HG03442 (cell line): ENCODE data around the gene UTF1.
"Not testable (repeated sequence)": the region's sequence is repeated elsewhere in the genome, so short reads cannot be mapped to it uniquely, and the experiment has no call there.

ENCODE experiments used
- ATAC-seq: cut with Tn5 transposase; IDR thresholded peaks from one replicate; pipeline ENCODE4 v1.9.1; 2021; ENCODE audit warnings: mild to moderate bottlenecking, moderate library complexity; ENCODE audit not compliant: unreplicated experiment

UTF1 gene

DNA sequence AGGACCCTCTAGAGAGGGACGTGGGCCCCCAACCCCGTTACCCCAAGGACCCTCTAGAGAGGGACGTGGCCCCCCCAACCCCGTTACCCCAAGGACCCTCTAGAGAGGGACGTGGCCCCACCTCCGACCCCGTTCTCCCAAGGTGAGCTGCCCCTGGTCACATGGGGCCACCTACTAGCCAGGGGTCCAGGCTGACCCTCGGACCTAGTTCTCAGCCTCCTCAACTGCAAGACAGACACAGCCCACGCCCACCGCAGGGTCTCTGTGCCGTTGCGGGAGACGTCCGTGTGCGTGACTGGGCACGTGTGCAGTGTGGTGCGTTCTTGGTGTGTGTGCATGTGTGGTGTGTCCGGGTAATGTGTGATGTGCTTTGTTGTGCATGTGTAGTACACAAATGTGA lies 21.6 kb upstream of the UTF1 start:
- ATAC-seq, result no peak

DNA sequence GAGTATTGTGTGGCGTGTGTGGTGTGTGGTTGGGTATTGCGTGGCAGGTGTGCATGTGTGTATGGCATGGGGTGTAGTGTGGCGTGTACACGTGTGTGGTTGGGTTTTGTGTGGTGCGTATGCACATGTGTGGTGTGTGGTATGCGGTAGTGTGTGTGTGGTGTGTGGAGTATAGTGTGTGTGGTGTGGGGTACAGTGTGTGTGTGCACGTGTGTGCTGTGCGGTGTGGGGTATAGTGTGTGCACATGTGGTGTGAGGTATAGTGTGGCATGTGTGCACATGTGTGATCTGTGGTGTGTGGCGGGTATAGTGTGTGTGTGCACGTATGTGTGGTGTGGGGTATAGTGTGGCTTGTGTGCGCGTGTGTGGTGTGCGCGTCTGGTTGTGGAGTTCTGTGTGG lies 20.9 kb upstream of the UTF1 start:
- no peak for ATAC-seq

DNA sequence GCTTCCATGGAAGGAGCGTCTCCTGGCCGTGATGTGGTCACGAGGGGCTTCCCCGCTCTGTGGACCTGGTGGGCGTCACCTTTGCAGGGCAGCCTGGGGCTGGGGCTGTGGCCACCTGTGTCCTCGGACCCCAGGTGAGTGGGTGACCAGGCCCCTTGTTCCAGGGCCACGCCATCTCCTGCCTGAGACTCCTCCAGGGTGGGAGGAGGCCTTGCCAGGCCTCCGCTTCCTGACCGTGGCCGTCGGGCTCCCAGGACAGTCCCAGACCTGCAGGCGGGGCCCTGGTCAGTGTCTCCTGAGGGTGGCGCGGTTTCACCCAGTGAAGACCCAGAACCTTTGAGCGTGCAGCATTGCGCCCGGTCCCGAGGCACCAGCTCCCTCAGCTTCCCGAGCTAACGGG lies 20.4 kb upstream of the UTF1 start:
- ATAC-seq, result no peak

DNA sequence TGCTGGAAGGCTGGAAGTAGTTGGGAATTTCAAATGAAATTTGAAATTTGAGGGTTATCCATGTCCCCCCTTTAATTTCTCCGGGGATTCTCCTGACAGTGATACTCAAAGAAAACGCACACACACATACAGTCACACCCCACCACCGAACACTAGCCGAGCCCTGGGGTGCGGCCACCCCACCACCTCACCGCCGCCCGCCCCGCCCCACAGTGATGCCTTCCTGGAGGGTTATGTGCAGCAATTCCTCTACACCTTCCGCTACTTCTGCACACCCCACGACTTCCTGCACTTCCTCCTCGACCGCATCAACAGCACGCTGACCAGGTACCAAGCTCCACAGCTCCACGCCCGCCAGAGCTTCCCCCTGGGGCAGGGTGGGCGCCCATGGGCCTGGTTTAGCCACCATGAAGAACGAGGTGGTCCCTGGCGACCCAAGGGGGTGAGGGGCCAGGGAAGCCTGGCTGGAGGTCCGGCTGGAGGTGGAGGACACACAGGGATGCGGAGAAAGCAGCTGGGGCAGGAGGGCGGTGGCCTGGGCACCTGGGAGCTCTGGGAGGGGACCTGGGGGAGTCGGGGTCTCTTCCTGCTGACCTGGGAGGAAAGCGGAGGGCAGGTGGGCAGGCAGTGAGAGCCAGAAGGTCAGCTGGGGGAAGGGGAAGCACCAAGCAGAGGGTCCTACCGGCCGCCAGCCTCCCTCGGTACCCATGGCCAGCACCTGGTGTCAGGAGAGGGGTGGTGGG lies 19.4 kb upstream of the UTF1 start:
- ATAC-seq, result no peak

DNA sequence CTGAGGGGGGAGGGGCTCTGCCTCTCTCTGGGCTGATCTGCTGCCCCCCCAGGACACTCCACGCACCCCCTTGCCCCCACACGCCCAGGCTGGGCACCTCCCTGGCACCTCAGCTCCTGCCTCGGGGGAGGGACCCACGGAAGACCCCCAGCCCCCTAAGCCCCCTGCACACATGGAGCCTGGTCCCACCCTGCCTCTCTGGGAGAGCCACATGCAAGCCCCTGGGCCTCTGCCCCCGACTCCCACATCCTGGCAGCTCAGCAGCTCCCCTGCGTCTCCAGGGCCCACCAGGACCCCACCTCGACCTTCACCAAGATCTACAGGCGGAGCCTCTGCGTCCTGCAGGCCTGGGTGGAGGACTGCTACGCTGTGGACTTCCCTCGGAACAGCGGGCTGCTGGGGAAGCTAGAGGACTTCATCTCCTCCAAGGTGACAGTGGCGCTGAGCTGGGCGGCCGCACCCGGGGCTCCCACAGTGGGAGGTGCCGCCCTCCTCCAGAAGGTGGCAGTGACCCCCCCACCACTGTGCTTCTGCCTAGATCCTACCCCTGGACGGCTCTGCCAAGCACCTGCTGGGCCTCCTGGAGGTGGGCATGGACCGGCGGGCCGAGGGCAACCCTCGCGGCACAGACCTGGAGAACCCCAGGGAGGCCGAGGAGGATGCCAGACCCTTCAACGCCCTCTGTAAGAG lies 18.7 kb upstream of the UTF1 start:
- no peak for ATAC-seq

DNA sequence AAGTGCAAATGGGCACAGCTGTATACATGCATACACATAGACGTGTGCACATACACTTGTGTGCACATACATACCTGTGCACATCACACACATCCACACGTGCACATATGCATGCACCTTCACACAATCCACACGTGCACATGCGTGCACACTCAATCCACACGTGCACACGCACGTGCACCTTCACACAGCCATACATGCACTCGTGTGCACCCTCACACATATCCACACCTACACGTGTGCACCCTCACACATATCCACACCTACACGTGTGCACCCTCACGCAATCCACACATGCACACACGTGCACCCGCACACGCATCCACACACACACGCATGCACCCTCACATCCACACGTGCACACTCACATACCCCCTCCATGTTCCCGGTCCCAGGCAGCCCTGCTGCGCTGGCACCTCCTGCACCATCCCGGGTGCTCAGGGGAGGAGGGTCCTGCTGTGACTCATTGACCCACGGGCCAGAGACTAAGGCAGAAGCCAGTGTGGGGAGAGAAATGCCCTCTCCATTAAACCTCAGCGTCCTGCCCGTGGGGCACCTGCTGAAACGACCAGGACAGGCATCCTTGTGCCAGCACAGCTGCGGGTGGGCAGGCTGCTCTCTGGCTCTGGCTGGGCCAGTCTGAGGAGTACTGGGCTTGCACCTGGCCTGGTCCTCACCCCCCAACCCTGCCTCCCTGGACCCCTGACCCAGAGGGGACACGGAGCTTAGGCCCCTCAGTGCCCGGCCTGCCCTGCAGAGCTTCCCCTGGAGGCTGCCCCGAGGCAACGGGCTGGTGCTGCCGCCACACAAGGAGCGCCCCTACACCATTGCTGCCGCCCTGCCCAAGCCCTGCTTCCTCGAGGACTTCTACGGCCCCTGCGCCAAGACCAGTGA lies 17.8 kb upstream of the UTF1 start:
- no peak for ATAC-seq

DNA sequence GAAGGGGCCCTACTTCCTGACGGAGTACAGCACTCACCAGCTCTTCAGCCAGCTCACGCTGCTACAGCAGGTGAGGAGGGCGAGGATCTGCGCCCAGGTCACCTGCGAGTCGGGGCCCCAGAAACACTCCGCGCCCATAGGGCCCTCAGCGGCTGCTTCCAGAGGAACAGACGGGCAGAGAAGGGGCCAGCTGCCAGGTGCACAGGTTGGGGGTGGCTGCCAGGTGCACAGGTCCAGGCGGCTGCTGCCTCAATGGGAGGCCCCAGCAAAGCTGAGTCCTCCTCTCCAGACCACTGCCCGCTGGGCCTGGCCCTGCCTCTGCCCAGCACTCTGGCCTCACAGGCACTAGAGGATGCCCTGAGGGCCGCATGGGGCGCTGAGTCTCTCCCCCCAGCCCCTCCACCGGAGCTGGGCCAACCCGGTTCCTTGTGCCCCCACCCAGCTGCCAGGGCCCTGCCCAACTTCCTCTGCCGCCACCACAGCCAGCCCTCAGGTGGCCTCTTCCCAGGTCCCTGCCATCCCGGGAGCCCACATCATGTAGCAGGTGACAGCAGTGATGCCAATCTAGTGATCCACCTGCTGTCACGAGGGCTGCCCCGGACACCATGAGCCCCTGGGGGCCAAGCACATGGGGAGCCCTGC lies 17.0 kb upstream of the UTF1 start:
- ATAC-seq, result no peak

DNA sequence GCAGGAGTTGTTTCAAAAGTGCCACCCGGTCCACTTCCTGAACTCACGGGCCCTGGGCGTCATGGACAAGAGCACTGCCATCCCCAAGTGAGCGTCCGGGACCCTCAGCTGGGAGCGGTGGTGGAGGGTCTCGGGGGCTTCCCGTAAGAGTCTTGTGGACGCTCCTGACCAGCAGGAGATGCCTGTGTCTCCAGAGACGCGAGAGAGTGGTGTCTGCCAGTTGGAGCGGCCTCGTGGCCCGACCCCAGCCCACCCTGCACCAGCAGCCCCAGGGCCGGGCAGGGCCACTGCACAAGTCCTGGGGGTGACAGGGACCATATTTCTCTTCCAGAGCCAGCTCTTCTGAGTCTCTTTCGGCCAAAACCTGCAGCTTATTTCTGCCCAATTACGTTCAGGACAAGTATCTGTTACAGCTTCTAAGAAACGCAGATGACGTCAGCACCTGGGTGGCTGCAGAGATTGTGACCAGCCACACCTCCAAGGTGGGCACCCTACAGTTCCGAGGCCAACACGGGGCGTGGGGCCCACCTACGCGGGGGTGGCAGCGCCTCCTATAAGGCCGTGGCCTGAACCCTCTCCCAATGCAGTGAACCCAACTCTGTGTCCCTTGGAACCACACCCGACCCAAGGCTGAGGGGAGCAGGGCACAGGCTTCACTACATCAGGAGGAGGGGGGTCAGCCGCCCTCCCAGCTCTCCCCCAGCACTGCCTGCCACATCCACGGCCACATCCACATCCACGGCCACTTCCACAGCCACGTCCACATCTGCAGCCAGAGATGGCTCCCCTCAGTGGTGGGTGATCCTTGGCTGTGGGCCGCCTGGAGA lies 16.2 kb upstream of the UTF1 start:
- no peak for ATAC-seq

DNA sequence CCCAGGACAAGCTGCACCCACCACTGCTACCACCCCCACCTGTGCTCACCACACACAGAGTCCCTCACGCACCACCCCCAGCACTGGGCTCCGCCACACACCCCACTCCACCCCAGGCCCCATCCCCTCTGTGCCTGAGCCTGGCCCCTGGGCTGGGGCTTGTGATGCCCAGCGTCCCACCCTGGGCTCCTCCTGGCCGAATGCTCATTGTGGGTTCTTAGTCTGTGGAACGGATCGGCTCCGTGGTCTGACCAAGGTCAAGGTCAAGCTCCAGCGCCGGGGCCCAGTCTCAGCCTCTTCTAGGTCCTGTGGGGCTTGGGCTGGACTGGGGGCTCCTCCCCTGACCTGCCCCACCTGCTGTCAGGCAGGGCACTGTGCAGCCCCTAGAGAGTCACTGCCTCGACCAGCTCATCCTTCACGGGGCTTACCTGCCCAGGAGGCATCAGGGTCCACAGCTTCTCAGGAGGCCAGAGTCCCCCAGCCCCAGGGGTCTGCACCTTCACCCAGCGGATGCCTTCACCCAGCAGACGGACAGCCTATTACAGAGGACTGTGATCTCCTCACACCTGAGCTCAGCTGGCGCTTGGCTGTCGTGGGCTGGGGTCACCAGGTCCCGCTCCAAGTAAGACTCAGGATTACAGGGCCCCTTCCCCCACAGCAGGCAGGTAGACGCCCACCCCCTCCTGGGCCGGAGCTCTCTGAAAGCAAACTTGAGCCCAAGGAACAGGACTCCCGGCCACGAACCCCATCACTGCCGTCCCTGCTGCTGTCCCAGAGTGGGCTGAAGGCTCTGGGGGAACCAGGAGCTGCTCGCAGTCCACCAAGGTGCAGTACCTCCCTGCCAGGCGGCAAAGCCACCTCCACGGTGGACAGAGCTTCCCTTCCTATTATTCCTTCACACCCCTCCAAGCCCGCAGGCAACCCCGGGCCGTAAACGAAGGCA lies 15.3 kb upstream of the UTF1 start:
- no peak for ATAC-seq

DNA sequence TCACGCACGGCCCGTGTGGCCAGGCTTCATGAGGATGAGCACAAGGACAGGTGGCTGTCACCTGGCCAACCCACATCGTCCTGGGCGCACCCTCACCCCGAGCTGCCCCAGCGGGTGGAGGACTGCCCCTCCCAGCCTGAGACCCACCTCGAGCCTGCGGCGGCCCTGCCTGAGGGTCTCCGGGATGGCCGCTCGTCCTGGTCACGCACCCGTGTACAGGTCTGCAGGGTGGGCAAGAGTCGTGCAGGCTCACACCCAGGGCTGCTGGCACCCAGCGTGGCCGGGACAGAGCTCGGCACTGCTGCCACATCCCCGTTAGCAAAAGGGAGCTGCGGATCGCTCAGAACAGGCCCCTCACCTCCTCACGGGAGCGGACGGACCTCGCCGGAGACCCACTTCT lies 14.4 kb upstream of the UTF1 start:
- ATAC-seq, result no peak

DNA sequence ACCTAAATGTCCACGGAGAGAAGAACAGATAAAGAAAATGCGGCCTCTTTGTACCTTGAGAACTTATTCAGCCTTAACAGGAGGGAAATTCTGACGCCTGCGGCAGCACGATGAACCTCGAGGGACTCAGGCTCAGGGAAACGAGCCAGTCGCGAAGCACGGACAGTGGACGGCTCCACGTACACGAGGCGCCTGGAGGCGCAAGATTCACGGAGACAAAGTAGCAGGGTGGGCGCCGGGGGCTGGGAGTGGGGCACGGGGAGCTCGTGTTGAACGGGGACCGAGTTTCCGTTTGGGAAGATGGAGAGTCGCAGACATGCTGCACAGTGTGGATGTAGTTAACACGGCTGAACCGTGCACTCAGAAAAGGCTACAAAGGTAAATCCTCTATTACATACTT lies 13.2 kb upstream of the UTF1 start:
- ATAC-seq, result no peak

DNA sequence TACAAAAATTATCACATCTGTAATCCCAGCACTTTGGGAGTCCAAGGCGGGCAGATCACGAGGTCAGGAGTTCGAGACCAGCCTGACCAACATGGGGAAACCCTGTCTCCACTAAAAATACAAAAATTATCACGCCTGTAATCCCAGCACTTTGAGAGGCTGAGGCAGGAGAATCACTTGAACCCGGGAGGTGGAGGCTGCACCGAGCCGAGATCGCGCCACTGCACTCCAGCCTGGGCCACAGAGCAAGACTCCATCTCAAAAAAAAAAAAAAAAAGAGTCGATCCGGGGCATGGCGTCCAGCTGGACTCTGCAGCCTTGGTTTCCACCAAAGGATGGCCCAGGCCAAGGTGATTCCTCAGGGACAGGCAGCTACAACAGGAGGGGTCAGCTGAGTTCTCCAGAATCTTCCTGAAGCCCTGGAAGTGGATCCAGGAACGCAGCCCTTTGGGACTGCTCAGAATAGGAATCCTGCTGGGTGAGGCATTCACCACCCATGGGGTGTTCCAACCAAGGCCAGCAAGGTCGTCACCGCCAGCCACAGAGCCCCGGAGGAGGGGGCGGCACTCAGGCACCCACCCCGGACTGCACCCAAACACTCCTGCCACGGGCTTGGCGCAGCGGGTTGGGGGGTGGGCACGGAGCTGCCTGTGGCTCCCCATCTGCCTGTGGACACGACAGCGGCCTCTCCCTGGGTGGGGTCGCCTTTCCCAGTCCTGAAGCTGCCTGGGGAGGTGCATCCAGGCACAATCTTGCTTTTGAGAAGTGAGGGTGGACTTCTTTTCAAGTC lies 12.0 kb upstream of the UTF1 start:
- ATAC-seq, result no peak

DNA sequence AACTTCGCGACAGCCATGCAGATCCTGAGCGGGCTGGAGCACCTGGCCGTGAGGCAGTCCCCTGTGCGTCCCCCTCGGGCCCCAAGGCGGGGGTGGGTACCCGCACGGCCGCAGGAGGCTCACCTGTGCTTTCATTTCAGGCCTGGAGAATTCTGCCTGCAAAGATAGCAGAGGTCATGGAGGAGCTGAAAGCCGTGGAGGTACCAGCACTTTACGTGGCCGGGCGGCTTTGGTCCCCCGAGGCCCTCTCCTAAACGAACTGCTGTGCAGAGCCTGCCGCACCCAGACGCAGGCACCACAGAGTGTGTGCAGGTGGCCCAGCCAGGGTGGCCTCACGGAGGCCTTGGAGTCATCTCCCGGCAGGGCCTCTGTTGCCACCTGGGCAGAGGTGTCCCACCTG lies 11.1 kb upstream of the UTF1 start:
- ATAC-seq, result no peak

DNA sequence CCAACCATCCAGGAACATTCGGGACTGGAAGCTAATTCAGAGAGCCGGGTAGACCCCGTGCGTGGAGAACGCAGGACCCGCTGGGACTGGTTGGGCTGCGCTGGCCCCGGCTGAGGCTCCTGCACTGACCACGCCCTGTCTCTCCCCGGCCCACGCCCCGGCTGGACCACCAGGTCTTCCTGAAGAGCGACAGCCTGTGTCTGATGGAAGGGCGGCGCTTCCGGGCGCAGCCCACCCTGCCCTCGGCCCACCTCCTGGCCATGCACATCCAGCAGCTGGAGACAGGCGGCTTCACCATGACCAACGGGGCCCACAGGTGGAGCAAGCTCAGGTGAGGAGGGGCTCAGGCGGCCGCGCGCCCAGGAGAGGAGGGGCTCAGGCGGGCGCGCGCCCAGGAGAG lies 10.2 kb upstream of the UTF1 start:
- ATAC-seq, result no peak

DNA sequence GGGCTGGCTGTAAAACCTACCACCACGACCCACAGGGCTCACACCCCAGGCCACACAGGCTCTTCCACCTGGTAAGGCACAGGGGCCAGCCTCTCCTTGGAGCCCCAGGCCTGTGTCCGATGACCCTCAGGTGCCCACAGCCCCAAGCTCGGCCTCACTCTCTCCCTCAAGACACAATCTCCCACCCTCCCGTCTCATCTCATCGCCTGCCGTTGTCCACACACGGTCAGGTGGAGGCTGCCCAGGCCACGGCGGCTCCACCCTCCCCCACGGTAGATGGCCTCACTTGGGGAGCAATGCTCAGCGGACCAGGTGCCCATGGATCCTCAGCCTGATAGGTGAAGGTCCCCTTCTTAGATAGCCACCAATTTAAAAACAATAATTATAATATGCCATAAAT lies 8.7 kb upstream of the UTF1 start:
- ATAC-seq, result no peak

DNA sequence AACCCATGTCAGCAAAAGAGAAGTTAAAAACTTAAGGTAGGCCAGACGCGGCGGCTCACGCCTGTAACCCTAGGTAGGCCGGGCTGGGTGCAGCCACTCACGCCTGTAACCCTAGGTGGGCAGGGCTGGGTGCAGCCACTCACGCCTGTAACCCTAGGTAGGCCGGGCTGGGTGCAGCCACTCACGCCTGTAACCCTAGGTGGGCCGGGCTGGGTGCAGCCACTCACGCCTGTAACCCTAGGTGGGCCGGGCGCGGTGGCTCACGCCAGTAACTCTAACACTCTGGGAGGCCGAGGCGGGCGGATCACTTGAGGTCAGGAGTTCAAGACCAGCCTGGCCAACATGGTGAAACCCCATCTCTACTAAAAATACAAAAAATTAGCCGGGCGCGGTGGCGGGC lies 8.3 kb upstream of the UTF1 start:
- not testable (repeated sequence) for ATAC-seq

DNA sequence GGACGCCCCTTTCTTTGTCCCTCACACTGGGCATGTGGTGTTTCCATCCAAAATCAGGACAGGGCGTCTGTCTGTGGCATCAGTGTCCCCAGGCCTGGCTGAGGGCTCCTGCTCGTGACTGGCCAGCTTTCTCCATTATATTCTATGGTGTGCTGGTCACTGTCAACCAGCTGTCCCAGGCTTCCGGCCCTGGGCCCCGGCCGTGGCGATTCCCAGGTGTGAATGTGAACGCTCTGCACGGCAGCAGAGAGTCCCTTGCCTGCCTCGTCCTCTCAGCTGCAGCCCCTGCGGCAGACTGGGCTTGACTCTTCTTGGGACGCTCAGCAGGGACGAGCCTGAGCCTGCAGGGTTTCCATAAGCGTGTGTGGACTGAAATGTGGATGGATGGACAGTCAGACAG lies 5.9 kb upstream of the UTF1 start:
- ATAC-seq, result no peak

DNA sequence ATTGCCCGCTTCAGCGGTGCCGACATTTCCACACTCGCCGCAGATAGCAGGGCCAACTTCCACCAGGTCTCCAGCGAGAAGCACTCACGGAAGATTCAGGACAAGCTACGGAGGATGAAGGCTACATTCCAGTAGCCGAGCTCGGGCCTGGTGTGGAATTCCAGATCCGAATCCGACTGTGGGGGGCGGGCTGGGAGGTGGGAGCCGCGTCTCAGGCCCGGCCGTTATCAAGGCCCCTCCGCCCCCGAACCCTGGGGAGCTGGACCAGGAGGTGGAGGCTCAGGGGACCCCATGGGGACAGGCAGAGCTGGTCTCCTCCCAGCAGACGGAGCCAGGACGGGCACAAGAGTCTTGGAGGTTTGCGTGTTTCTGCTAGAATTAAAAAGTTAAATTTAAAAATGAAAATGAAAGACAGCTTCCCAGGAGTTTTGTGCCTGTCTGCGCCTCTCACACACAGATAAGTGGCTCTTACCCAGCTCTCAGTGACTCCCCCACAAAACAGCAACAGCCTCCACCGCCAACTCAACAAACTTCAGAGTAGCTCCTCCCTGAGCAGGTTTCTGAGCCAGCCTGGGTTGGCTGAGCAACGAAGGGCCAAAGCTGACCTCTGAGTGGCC lies 5.2 kb upstream of the UTF1 start:
- no peak for ATAC-seq
